NCI-H446 treated with DMSO at 0.1 percent for 48 hours (cell line): ENCODE measurements around the gene EFHC2.
"Not testable (repeated sequence)": the region's sequence is repeated elsewhere in the genome, so short reads cannot be mapped to it uniquely, and the experiment has no call there.

Experiments used
- DNase-seq: peaks from one replicate; lab custom pipeline; 2025; lab: John Stamatoyannopoulos, UW

The EFHC2 gene

DNA sequence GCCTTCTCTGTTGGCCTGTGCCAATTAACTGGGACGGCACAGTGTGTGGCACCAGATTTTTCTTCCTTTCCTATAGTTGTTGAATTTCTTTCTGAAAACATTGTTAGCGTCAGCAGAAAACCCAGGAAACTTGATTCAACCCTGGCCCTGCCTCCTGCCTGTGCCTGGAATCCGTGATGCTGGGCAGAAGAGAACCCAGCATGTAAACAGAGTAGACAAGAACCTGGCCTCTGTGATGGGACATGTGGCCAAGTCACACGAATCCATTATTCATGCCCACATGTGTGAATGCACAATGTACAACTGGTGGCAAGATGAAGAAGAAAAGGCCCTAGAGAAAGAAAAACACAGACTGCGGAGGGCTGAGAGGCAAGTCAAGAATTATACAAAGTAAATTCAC, 111.4 kb downstream of the EFHC2 start:
- peak; percentile 13 for DNase-seq

DNA sequence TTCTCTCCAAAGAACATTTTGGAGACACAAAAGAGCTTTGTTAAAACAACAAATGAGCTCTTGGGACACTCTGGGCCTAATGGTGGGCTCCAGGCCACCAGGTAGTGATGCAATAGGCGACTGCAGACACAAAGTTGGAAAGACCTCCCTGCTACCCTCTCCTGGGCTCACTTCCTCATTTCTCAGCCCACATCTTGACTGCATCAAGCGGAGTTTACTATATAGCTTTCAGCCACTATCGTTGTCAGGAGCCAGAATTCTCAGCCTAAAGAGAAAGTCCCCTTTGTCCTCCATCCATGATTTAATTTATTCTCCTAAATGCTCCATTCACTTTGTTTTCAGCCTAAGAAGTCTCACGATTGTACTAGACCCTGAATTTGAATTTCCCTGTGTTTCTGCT, 114.9 kb downstream of the EFHC2 start:
- no peak for DNase-seq

DNA sequence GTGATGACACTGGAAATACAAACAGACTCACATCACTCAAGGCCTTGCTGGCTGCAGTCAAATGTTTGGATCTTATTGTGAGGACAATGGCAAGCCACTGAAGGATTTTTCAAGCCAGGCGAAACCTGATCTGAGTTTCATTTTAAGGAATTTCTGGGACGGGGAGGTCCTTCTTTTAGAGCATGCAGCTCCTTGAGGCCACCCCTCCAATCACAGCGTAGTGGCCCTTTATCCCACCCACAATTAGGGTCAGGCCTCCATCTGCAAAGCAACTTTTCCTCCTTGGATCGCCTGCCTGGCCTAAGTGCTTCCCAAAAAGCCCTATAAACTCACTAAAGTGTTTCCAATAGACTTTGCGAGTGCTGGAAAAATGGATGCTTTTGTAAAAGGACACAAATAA, 115.5 kb downstream of the EFHC2 start:
- DNase-seq = no peak

DNA sequence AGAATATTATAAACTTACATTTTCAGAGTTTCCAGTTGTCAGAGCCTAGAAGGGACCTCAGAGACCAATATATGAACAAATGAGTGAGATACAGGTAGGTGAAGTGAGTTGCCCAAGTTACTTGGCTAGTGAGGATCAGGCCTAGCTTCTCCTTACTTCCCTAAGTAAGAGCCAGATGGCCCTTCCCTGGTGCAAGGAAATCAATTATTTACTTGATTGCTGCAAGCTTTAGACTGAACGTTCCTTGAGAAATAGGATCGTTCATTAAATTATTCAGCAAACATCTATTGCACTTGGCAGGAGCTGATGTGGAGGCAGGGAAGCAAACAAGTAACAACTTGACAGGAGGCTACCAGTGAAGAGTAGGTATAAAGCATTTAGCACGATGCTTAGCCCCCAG, 117.8 kb downstream of the EFHC2 start:
- no peak for DNase-seq

DNA sequence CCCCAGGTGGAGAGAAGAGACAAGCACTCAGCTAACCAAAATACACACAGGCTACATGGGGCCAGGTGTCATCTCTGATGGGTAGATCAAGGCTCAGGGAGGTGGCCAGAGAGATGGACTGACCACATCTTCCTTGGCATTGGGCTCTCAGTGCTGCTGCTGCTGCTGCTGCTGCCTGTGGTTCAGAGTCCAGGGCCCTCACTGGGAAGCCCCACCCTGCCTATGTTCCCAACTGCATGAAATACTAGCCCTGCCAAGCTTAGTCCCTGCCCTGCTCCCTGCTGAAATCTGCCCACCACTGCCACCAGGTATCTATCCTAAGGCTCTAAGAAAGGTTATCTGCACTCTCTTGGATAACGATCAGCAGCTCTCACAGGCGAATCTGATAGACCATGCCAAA, 118.7 kb downstream of the EFHC2 start:
- DNase-seq = no peak

DNA sequence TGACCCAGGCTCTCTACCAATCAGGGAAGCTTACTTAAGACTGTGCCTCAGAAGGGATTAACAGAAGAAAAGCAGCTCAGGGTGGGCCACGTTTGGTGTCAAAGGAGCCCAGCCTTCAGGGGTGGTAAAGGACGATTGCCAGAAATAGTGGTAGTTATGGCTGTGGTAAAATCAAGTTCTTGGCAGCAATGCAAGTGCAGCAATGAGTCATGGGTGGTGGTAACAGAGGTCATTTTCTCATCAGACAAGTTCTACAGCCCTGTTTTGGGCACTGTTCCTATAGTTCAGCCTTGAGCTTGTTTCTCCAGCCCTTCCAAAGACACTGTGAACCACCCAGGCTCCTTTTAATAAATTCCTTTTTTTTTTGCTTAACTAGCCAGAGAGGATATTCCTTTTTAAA, 120.3 kb downstream of the EFHC2 start:
- DNase-seq = peak; percentile 34

DNA sequence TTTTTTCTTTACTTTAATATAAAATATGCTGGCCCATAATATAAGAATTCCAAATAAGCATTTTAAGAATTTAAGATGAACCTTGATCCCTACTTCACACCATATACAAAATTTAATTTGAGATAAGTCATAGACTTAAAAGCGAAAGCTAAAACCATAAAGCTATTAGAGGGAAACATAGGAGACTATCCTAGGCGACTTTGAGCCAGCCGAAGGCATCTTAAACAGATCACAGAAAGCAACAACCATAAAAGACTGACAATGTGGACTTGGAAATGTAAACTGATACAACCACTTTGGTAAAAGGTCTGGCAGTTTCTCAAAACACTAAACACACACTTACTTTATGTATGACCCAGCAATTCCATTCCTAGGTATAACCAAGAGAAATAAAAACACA, 125.0 kb downstream of the EFHC2 start:
- DNase-seq = no peak

DNA sequence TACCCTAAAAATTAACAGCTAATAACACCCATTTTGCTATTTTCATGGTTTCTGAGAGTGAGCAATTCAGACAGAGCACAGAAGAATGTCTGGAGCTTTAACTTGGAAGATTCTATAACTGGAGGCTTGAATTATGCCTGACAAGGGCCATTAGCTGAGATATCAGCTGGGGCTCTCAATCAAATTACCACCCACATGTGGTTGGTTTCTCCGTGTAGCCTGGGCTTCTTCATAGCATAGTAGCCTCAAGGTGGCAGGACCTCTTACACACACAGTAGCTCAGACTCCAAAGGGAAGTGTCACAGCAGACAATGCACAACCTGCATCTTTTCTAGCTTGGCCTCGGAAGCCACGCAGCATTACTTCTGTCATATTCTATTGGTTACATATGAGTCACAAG, 127.3 kb downstream of the EFHC2 start:
- no peak for DNase-seq

DNA sequence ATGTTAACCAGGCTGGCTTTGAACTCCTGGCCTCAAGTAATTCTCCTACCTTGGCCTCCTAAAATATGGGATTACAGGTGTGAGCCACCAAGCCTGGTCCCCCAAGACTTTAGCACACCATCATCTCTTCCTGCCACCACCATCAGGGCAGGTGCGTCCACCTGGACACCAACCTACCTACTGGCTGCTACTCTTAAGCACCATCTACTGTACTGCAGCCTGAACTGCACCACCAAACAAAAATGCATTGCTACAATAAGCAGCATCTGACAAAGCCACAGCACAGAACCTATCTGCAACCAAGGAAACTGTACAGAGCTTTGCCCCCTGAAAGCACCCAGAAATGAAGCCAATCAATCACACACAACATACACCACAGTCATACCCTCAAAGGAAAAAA, 139.7 kb downstream of the EFHC2 start:
- DNase-seq = no peak

DNA sequence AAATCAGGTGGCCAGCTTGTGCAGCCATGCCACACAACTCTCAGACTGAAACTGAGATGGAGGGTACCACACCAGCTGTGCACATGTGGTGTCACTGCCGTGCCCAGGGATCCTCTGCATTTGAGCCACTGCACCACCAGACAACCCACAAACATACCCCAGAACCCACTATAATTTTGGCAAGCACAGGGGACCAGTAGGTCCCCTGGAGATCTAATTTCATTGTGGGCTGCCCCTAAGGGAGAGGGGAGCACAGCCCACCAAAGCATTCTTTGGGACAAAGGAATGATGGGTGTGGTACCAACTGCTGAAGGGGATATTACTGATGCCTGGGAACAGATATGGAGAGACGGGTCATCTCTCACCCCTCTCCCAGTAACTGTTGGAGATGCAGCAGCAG, 140.9 kb downstream of the EFHC2 start:
- no peak for DNase-seq

DNA sequence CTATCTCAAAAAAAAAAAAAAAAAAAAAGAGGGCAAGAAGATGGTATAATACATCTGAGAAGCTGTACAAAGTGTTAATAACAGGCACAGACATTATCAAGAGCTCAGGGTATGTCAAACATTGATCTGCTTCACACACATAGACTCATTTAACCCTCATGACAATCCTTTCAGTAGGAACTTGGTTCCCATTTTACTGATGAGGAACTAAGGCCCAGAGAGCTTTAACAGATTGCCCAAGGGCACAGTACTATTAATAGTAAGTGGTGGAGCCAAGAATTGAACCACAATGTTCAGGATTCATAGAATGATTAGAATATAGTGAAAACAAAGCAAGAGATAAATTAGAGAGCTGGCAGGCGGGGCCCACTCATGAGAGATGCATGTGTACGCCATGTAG, 154.4 kb downstream of the EFHC2 start:
- DNase-seq = no peak

DNA sequence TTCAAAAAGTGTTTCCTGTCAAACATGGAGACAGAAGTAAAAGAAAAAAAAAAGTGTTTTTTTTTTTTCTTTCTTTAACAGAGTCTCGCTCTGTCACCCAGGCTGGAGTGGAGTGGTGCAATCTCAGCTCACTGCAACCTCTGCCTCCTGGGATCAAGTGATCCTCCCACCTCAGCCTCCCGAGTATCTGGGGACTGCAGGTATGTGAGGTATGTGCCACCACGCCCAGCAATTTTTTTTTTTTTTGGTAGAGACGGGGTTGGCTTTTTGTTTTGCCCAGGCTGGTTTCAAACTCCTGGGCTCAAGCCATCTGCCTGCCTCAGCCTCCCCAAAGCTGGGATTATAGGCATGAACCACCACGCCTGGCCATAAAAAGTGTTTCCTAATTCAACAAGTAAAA, 155.6 kb downstream of the EFHC2 start:
- DNase-seq = not testable (repeated sequence)

DNA sequence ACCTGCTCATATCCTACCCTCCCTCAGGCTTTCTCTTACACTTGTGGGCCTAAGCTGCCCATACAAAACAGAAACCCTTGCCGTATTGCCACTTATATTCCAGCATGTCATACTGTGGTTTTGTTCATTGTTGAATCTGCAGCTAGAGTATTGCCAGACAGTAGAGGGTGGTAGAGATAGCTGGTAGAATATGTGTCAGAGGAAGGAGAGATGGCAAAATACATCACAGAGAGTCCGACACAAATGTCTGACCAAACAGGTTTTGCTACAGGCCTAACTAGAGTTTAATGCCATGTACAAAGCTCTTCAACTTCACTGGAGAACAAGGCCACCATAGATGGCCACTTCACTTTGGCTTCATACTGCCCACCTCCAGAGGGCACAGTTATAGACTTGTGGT, 160.1 kb downstream of the EFHC2 start:
- no peak for DNase-seq

DNA sequence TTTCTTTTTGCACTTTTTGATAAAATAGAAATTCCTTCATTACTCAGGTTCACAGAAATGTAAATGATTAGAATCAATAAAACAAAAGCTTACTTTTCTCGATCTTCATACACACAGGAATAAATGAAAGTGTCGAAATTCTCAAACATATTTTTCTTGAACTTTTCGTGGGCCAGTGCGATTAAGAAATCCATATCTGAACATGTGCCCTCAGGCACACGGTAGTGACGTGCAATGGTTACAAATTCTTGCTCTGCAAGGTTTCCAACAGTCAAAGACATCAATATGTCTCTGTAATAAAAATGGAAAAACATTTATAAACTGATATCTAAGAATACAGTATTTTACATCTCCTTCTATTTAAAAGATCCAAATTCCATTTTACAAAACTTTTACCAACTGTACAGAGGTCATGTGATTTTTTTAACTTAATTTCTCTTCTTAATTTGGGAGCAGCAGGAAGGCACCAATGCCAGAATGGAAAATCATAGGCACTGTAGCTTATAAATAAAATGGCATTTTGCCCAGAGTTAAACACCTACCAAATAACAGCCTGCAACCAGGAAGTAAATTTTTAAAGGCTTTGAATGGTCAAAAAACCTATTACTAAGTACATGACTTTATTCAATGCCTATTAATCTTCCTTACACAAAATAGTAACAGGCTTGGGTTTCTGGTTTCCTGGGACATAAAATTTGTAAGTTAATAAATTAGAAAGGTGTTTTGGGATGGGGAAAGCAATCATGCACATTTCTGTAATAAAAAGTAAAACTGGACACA, 165.0 kb downstream of the EFHC2 start:
- peak; percentile 70 for DNase-seq

DNA sequence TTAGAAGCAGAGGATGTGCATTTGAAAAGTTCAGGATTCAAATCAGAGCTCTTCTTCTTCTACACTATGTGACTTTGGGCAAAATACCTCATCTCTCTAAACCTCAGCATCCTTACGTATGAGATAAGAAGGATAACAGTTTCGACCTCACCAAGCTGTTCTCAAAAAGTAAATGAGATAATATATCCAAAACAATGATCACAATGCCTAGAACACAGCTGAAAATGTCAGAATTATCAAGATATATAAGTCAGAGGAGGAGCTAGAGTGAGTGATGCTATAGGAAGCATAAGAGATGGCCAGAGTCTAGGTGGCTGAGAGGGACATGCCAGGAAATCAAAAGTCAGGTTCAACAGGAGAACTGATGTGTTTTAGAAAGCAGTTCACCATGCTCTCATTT, 168.0 kb downstream of the EFHC2 start:
- DNase-seq = no peak

DNA sequence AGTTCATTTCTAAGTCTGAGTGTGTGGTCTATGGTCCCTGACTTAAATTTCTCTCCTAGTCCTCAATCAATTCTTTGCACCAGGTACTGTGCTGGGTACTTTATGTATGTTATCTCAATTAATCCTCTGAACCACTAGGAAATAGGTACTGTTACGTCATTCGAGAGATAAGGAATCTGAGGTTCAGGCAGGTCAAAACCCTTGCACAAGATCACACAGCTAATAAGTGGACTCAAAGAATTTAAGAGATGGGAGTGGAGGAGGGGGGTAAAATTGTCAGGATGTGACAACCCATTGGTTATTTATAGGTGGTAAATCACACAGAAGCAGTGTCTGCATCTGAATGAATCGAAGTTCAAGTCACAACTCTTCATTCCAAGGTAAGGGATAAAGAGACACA, 169.4 kb downstream of the EFHC2 start:
- no peak for DNase-seq

DNA sequence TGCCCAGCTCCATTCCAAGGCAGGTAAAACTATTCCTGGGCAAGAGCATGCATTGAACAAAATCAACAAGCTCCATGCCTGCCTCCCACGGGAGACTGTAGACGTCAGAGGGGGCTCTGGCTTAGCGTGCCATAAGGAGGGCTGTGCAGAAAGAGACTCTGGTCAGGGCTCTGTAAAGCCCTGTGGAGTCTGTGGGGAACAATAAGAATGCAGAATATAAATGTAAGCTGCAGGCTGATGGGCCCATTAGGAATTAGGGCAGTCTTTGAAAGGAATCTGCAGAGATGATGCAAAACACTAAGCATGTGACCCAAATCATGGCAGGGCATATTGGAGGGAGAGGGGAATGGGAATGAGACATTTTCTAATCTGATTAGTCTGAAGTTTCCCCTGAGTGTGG, 170.3 kb downstream of the EFHC2 start:
- no peak for DNase-seq

DNA sequence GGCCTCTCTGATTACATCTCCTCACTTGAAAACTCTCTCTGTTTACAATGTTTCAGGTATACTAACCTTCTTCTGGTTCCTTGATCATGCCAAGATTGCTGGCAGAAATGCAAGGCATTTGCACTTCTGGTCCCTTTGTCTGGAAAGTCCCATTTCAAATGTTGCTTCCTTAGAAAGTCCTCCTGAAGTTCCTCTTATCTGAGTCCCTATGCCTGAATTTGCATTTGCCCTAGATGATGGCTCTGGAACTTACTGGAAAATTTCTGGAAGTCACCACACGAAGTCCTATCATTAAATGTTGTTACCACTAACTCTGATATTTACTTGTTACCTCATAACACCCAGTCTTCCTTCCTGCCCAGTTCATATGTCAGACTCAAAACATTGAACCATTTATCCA, 176.4 kb downstream of the EFHC2 start:
- DNase-seq = no peak

DNA sequence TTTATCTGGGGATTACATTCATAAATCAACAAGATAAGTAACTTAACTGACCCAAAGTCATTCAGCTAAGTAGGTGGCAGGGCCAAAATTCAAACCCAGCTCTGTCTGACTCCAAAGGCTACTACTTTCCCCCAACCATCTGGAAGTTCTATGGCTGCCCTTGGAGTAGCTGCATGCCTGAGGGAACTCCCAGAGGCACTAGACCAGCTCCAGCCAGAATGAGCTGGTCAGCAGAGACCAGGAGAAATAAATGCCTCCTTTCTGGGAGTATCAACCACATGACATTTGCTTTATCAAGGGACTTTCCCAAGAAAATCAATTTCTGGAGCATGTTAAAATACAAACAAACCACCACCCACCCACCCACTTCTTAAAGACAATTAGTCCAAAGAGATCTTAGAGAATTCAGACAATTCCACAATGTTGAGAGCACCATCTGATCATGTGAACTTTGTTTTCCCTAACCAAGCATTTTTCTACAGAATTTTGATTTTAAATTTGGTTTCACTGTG, 180.5 kb downstream of the EFHC2 start:
- DNase-seq = no peak

DNA sequence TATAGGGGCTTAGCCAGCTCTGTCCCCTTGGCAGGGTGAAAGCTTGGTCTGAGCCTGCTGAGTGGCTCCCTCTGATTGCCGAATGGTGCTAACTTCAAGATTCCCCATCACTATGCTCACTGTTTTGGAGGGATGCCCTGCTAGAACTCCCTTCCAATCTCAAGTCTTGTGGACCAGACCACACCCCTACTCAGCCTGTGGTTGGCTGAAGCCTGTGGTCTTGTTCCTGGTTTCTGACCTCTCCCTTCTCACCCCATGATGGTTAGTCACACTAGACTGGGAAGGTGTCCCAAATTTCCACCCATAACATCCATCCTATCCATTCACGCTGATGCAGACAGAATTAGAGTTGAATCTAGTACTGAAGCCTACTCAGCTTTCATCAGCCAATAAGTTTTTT, 185.6 kb downstream of the EFHC2 start:
- peak; percentile 63 for DNase-seq

DNA sequence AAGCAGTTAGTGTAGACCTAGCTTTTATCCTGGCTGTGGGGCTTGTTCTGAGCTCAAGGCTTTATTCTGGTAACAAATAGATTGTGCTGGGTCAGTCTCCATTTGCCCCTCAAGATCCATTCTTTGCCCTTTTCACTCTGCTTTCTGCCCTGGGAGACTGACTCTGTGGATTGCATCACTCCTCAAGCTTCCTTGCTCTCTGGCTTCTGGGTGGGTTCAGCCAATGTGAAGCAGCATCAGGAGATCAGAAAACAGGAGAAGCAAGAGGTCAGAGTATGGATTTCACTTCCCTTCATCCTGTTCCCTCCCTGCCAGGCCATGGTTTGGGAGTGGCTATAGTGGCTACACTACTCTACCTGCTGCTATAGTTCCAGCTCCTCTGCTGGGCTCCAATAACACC, 186.2 kb downstream of the EFHC2 start:
- no peak for DNase-seq

DNA sequence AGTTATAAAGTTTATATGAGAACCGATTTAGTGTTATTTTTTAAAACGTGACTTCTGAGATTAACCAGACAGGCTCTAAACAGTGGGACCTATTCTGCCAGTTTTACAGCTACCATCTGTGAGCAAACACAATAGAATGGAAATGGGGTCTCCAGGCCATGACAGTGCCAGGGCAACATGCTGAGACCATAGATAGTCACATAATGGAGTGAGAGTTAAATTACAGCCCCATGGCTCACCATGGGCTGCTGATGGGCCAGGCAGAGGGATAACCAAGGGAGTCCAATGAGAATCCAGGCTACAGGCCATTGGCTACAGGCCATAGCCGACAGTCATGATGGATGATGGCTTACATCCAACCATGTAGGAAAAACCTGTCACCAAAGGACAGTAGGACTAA, 186.7 kb downstream of the EFHC2 start:
- peak; percentile 87 for DNase-seq

DNA sequence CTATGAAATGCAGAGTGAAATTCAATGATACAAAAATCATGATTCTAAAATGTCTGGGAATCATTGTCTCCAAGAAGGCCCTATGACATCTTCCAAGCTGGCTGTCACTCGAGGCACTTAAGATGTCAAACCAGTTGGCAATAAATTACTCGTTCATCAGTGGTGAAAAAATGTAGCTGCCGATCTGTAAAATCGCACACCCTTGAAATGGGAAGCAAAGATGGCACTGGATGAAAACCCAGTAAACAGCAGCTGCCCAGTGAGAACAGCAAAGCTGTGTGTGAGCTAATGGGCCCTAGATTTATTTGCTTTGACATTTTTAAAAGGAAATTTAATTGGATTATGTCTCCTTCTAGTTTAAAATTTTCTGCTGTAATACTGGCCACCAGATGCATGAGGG, 188.3 kb downstream of the EFHC2 start:
- DNase-seq = peak; percentile 95

DNA sequence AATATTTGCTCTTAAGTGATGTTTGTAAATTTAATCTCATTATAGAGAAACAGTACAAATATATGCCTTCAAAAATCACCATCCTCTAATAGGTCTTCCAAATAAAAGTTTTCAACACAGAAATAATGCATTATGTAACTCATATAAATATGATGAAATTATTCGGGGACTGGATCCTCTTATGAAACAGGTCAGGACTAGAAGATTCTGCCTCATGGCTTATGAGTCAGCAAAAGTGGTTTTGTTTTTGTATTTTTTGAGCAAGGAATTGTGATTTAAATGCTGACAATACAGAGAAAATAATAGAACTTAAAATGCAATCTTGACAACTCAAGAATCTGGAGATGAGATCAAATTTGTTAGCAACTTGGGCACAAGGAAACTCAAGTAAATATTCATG, 190.6 kb downstream of the EFHC2 start:
- no peak for DNase-seq
